Erythroblast (primary cell): ENCODE results near the gene IGLL1.

Experiments used
- GATA1 ChIP-seq: IDR thresholded peaks from 2 replicates; pipeline ENCODE4 v1.6.1; 2011; ENCODE audit warnings: low read depth, mild to moderate bottlenecking, control low read depth, low read length, moderate library complexity
- POLR2A ChIP-seq: IDR thresholded peaks from 2 replicates; pipeline ENCODE4 v1.6.1; 2011; ENCODE audit warnings: mild to moderate bottlenecking, low read length

GRCh38 chr22:23563111-23563510 lies 17.0 kb downstream of the IGLL1 start:
- no peak for TF ChIP-seq POLR2A
- no peak for TF ChIP-seq GATA1
